ENCODE results near the gene OR4C12.
A peak's percentile ranks its signal among the peaks of the same experiment; 100 is the strongest.
"Not testable (repeated sequence)": the region's sequence is repeated elsewhere in the genome, so short reads cannot be mapped to it uniquely, and the experiment has no call there.

Gene OR4C12

DNA sequence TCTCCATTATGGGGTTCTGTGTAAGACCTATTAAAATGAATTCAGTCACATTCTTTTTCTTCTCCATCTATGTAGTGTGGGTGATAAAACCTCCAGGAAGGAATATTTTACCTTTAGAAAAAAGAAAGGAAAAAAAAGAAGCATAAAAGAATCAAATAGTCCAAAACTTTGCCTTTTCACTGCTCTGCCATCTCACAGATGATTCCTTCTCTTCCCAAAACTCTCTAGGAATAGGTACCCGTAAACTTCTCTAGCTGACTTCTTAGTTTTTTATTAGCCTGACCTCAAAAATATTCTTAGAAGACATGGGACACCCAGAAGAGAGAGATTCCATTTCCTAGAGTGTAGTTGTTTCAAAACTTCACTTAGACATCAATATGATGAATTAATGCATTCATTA lies at the start of gene OR4C12:
TSS of gene OR4C12 (minus strand) at position 101 of the 400 bp plus-strand sequence. CDS start at position 67, 34 bp downstream.
- DNase-seq, result not testable (repeated sequence)

DNA sequence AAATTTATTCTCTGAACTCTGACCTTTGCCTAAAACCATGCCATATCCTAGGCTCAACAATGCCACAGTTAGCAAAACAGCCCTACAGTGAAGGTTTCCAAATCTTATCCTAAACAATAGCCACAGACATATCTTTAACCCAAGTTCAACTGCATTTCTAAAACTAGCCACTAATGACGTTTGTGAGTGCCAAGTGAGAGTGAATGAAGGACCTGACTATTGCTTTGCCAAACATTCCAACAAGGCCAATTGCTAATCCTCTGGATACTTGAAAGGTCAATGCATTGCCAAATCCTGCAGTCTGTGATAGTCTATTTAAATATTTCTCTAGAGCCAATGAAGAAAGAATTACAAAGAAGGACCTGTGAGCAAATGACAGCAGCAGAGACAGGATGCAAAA lies 47.9 kb upstream of the OR4C12 start:
- DNase-seq, result no peak

DNA sequence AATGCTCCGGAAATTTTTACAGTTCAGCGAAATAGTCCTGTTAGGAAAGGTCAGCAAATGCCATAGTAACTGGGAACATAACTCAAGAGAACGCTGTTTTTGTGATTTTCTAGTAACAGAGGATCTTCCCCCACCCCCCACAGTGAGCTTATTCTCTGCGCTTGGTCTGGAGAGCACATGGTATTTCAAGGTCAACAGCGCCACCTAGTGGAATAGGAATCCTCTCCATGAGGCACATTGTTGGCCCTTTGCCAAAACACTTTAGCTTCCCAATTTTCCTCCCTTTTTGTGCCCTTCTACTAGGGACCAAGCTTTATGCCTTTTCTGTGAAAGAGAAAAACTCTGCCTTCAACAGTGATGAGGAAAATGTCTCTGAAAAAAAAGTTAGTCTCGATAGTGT lies 13.2 kb upstream of the OR4C12 start:
- DNase-seq, result peak; percentile 59

GRCh38 chr11:49973439-49973838 lies 8.9 kb downstream of the OR4C12 start:
- DNase-seq, result not testable (repeated sequence)

DNA sequence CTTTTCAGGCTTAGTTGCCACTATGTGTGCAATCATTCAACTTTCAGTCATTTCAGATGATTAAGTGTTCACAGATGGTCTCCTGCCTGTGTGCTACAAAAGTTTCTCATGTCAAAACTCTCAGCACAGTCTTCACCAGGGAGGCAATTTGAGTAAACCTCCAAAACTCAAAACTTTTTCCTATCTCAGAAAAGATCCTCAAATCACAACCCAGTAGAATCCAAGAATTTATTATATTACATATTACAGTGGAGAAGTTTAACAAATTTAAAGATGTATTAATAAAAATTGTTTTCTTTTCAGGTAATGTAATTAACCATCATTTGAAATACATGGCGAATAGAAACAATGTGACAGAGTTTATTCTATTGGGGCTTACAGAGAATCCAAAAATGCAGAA lies 30.2 kb downstream of the OR4C12 start, which contains the start of gene OR4C13:
TSS of gene OR4C13 (plus strand) at position 301 of the 400 bp plus-strand sequence. CDS start at position 333, 32 bp downstream.
- DNase-seq, result no peak

DNA sequence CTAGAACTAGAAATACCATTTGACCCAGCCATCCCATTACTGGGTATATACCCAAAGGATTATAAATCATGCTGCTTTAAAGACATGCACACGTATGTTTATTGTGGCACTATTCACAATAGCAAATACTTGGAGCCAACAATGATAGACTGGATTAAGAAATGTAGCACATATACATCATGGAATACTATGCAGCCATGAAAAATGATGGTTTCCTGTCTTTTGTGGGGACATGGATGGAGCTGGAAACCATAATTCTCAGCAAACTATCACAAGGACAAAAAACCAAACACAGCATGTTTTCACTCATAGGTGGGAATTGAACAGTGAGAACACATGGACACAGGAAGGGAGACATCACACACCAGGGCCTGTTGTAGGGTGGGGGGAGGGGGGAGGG lies 33.6 kb downstream of the OR4C12 start:
- not testable (repeated sequence) for DNase-seq

Measured in activated CD8-positive, alpha-beta memory T cell treated with anti-CD3 and anti-CD28 coated beads, Interleukin-2, amount 50 U/mL, for 48 hours (primary cell).